Activated T-cell treated with anti-CD3 and anti-CD28 coated beads, Interleukin-2, amount 50 U/mL, for 48 hours (primary cell): Measurements from ENCODE around the gene MISP3.
A peak's percentile ranks its signal among the peaks of the same experiment; 100 is the strongest.
"Not testable (repeated sequence)": the region's sequence is repeated elsewhere in the genome, so short reads cannot be mapped to it uniquely, and the experiment has no call there.

ENCODE experiments used
- DNase-seq, 2 experiments: peaks; one replicate each; pipeline ENCODE4 v3.0.0-alpha.2; 2020

MISP3 gene

GRCh38 chr19:14072535-14073260 is at the start of gene MISP3:
Gene MISP3 (plus strand): TSS chr19:14072786. CDS start chr19:14073310, 524 bp downstream.
- DNase-seq = peak; percentile 66 to 73

- peak in 1 of 2 experiments; percentile 44 for DNase-seq
Observed at GRCh38 chr19:14023404-14024235, 49.0 kb upstream of the MISP3 start.

- DNase-seq = not testable (repeated sequence)
Observed at GRCh38 chr19:14026652-14027192, 45.9 kb upstream of the MISP3 start.

GRCh38 chr19:14027856-14028450 is 44.6 kb upstream of the MISP3 start, which contains the start of gene RLN3:
Gene RLN3 (plus strand): TSS chr19:14028148. CDS start chr19:14028205, 57 bp downstream.
- no peak for DNase-seq

- no peak for DNase-seq
Observed at GRCh38 chr19:14028901-14029300, 43.7 kb upstream of the MISP3 start.

- DNase-seq = peak in 1 of 2 experiments; percentile 30
Observed at GRCh38 chr19:14030997-14031718, 41.4 kb upstream of the MISP3 start.

- peak; percentile 85 for DNase-seq
Observed at GRCh38 chr19:14031719-14032480, 40.7 kb upstream of the MISP3 start, which contains the start of gene IL27RA. Gene IL27RA (plus strand): TSS chr19:14031762. CDS start chr19:14031873, 111 bp downstream.

- DNase-seq = no peak
Observed at GRCh38 chr19:14033946-14034345, 38.6 kb upstream of the MISP3 start.

GRCh38 chr19:14035159-14035558 is 37.4 kb upstream of the MISP3 start:
- DNase-seq = not testable (repeated sequence)

- DNase-seq = no peak
Observed at GRCh38 chr19:14035706-14036105, 36.9 kb upstream of the MISP3 start.

GRCh38 chr19:14039181-14039580 is 33.4 kb upstream of the MISP3 start:
- no peak for DNase-seq

GRCh38 chr19:14042659-14043608 is 29.7 kb upstream of the MISP3 start:
- DNase-seq = peak in 1 of 2 experiments; percentile 34

GRCh38 chr19:14047866-14048265 is 24.7 kb upstream of the MISP3 start:
- DNase-seq = not testable (repeated sequence)

- peak; percentile 89 for DNase-seq
Observed at GRCh38 chr19:14048443-14049153, 24.0 kb upstream of the MISP3 start.

- no peak for DNase-seq
Observed at GRCh38 chr19:14050512-14050911, 22.1 kb upstream of the MISP3 start.

- not testable (repeated sequence) for DNase-seq
Observed at GRCh38 chr19:14050961-14051360, 21.6 kb upstream of the MISP3 start.

GRCh38 chr19:14051980-14052379 is 20.6 kb upstream of the MISP3 start:
- DNase-seq = no peak

GRCh38 chr19:14052470-14052869 is 20.1 kb upstream of the MISP3 start:
- no peak for DNase-seq

- no peak for DNase-seq
Observed at GRCh38 chr19:14053032-14053431, 19.6 kb upstream of the MISP3 start.

GRCh38 chr19:14053500-14053899 is 19.1 kb upstream of the MISP3 start:
- DNase-seq = no peak
